Measurements from ENCODE around the gene SEPSECS. TPM values are rescaled to one million over a fixed set of nuclear protein-coding genes. Genes with fewer than 3 reads are reported as not detected.

SEPSECS gene
- total and polyA plus RNA-seq, 9 of the 15 experiments (the other 6 are each of a cell fraction or from before 2014, with no cell fraction given): 3.9 to 17.2 (median 7.9) TPM

DNA sequence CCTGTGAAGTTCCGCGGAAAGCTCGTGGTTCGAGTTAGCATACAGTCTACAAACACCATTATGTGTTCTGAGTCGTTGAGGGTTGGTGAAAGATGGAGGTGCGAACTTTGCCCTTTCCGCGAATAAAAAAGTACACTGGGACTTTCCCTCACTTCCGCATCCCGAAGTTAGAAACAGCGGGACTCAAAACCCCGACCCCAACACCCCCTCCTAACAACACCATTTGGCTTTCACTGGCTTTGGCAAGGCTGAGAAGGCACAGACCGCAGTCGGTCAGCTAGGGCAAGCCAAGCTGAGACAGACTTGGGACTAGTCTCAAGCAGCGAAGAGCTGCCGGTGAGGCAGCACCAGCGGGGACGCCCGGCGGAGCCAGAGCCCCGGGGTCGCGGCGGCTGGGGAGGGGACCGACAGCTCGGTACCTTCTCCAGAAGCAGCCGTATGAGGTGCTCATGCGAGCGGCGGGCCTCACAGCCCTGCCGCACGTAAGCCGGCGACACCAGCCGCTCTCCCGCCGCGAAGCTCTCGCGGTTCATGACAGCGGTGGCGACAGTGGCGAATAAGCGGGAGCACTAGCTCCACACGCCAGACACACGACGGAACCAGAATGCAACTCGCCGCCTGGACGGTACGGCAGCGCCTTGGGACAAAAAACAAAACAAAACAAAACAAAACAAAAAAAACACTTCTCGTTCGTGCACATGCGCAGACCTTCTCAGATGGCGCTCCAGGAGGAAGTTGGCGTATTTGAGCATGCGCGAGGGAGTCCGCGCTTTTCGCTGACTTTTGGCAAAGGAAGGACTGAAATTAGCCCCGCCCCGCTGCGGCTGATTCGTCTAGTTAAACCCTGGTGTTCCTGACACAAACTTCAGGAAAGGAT, at the start of gene SEPSECS (continued):
- TF ChIP-seq, protein P1, sequence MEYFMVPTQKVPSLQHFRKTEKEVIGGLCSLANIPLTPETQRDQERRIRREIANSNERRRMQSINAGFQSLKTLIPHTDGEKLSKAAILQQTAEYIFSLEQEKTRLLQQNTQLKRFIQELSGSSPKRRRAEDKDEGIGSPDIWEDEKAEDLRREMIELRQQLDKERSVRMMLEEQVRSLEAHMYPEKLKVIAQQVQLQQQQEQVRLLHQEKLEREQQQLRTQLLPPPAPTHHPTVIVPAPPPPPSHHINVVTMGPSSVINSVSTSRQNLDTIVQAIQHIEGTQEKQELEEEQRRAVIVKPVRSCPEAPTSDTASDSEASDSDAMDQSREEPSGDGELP (CRISPR knock-in tag; IDR thresholded peaks at IDR 0.05; ENCODE audit: borderline replicate concordance): peak; percentile 84
- TF ChIP-seq NRF1 (conservative IDR thresholded peaks at IDR 0.05 in 1 of 2, IDR thresholded peaks at IDR 0.05 in 1 of 2) (peak; percentile 99), FOXA1 (IDR thresholded peaks at IDR 0.05; ENCODE audit: borderline replicate concordance) (no peak), ZNF707 (CRISPR knock-in tag; conservative IDR thresholded peaks at IDR 0.05) (no peak), CC2D1A (IDR thresholded peaks at IDR 0.05) (peak; percentile 43; the same call in 1 of the 2 replicates), MAX (CRISPR knock-in tag; IDR thresholded peaks at IDR 0.05) (peak; percentile 85), NR1H2 (CRISPR knock-in tag; IDR thresholded peaks at IDR 0.05) (no peak), PURB (CRISPR knock-in tag; IDR thresholded peaks at IDR 0.05; ENCODE audit: low read depth) (no peak), HMG20B (CRISPR knock-in tag; IDR thresholded peaks at IDR 0.05) (no peak), ZNF174 (CRISPR knock-in tag; IDR thresholded peaks at IDR 0.05) (no peak), GATA2 (CRISPR knock-in tag; IDR thresholded peaks at IDR 0.05) (no peak), POLR2G (IDR thresholded peaks at IDR 0.05; ENCODE audit: low read depth, low read length) (peak; percentile 96), EWSR1 (IDR thresholded peaks at IDR 0.05; ENCODE audit: borderline replicate concordance, low read depth, partially characterized antibody) (no peak), RAD21 (CRISPR knock-in tag; conservative IDR thresholded peaks at IDR 0.05 in 1 of 2, IDR thresholded peaks at IDR 0.05 in 1 of 2) (no peak), CHCHD3 (CRISPR knock-in tag; IDR thresholded peaks at IDR 0.05) (0 out of 2 replicates have a peak, but pooled peaks have one; percentile 19), ZNF146 (CRISPR knock-in tag; IDR thresholded peaks at IDR 0.05; ENCODE audit: unreplicated experiment) (no peak), LEF1 (IDR thresholded peaks at IDR 0.05) (no peak), FOXO4 (CRISPR knock-in tag; IDR thresholded peaks at IDR 0.05) (no peak), NCOA1 (IDR thresholded peaks at IDR 0.05; ENCODE audit: low read depth) (no peak), CREBBP (IDR thresholded peaks at IDR 0.05; ENCODE audit: low read depth, low read length) (no peak)
- TF ChIP-seq, protein P2, sequence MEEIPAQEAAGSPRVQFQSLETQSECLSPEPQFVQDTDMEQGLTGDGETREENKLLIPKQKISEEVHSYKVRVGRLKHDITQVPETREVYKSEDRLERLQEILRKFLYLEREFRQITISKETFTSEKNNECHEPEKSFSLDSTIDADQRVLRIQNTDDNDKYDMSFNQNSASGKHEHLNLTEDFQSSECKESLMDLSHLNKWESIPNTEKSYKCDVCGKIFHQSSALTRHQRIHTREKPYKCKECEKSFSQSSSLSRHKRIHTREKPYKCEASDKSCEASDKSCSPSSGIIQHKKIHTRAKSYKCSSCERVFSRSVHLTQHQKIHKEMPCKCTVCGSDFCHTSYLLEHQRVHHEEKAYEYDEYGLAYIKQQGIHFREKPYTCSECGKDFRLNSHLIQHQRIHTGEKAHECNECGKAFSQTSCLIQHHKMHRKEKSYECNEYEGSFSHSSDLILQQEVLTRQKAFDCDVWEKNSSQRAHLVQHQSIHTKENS (CRISPR knock-in tag; IDR thresholded peaks at IDR 0.05): no peak
- TF ChIP-seq, protein P3, sequence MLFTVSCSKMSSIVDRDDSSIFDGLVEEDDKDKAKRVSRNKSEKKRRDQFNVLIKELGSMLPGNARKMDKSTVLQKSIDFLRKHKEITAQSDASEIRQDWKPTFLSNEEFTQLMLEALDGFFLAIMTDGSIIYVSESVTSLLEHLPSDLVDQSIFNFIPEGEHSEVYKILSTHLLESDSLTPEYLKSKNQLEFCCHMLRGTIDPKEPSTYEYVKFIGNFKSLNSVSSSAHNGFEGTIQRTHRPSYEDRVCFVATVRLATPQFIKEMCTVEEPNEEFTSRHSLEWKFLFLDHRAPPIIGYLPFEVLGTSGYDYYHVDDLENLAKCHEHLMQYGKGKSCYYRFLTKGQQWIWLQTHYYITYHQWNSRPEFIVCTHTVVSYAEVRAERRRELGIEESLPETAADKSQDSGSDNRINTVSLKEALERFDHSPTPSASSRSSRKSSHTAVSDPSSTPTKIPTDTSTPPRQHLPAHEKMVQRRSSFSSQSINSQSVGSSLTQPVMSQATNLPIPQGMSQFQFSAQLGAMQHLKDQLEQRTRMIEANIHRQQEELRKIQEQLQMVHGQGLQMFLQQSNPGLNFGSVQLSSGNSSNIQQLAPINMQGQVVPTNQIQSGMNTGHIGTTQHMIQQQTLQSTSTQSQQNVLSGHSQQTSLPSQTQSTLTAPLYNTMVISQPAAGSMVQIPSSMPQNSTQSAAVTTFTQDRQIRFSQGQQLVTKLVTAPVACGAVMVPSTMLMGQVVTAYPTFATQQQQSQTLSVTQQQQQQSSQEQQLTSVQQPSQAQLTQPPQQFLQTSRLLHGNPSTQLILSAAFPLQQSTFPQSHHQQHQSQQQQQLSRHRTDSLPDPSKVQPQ (CRISPR knock-in tag; IDR thresholded peaks at IDR 0.05; ENCODE audit: borderline replicate concordance): no peak
